Measurements from ENCODE around the gene PABPC1L2A.
"Not testable (repeated sequence)": the region's sequence is repeated elsewhere in the genome, so short reads cannot be mapped to it uniquely, and the experiment has no call there.

PABPC1L2A gene

GRCh38 chrX:73079024-73079562, at the start of gene PABPC1L2A:
Gene PABPC1L2A, minus strand, starts transcription at chrX:73079512. Its CDS starts 126 bp downstream, at chrX:73079386.
- TF ChIP-seq GATA2, GATA3 (IDR thresholded peaks at IDR 0.05; ENCODE audit: low read depth, low read length): not testable (repeated sequence)

DNA sequence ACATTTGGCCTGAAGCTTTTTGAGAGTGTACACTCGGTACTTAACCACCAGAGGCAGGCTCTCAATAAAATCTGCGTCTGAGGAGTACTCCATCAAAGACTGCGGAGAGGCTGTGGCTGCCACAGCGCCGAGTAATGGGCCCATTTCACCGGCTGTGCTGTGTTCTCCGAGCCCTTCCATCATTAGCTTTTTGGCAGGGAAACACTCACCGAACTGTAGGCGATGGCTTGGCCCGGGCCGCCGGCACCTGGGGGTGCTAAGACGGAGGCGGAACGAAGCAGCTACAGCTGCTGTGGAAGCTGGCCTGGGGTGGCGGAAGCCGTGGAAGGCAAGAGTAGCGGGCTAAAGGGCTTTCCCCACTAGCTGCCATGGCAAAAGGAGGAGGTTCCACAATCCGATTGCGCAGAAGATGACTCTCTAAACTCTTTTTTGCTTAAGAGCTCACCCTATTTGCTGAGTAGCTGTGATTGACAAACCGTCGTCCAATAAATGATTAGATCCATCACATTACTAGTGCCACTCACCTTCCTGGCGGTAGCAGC, 48.5 kb upstream of the PABPC1L2A start:
- TF ChIP-seq GATA2 (IDR thresholded peaks at IDR 0.05; ENCODE audit: low read depth, low read length), result no peak
- no peak for TF ChIP-seq GATA3 (IDR thresholded peaks at IDR 0.05; ENCODE audit: low read depth, low read length)

DNA sequence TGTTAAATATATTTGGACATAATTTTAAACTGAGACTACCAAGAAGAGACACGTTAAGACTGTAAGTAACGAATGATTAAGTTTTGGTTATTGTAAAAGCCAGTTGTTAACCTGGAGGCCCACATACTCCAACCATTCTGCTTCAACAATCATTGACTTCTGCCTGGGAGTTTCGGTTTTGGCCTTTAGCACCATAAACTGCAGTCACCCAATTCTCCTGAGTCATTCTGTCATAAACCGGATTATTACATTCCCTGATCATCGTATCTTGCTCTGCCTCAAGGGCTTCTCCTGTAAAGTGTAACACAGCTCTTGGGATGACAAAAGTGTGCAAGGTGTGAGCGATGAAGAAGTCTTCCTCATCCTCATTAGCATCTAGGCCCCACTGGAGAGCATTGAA, 46.9 kb upstream of the PABPC1L2A start:
- TF ChIP-seq GATA2 (IDR thresholded peaks at IDR 0.05; ENCODE audit: low read depth, low read length) (no peak), GATA3 (IDR thresholded peaks at IDR 0.05; ENCODE audit: low read depth, low read length) (no peak)

DNA sequence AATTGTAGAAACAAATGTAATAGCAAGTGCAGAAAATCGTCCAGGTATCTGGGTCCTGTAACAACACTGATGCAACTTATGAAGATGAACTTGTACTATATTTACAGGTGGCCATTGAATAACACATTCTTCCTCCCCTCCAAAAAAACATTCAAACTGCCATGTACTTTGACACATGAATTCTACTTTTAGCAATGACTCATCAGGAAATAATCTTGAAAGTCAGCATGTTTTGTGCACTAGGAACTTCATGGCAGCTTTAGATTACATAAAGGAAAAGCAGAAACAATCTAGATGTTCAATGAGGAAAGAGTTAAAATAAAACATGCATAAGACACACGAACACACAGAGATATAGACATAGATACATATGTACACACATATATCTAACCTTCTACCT, 2.5 kb downstream of the PABPC1L2A start:
- no peak for TF ChIP-seq GATA2 (IDR thresholded peaks at IDR 0.05; ENCODE audit: low read depth, low read length)
- TF ChIP-seq GATA3 (IDR thresholded peaks at IDR 0.05; ENCODE audit: low read depth, low read length), result no peak

DNA sequence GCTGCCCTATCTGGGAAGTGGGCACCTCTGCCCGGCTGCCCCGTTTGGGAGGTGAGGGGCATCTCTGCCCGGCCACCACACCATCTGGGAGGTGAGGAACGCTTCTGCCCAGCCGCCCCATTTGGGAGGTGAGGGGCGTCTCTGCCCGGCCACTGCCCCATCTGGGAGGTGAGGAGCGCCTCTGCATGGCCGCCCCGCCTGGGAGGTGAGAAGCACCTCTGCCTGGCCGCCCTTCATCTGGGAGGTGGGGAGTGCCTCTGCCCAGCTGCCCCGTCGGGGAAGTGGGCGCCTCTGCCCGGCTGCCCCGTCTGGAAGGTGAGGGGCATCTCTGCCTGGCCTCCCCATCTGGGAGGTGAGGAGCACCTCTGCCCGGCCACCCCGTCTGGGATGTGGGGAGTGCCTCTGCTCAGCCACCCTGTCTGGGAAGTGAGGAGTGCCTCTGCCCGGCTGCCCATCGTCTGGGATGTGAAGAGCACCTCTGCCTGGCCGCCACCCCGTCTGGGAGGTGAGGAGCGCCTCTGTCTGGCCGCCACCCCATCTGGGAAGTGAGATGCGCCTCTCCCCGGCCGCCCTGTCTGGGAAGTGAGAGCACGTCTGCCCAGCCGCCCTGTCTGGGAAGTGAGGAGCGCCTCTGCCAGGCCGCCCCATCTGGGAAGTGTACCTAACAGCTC, 9.8 kb downstream of the PABPC1L2A start:
- no peak for TF ChIP-seq GATA2 (IDR thresholded peaks at IDR 0.05; ENCODE audit: low read depth, low read length)
- no peak for TF ChIP-seq GATA3 (IDR thresholded peaks at IDR 0.05; ENCODE audit: low read depth, low read length)

- no peak for TF ChIP-seq GATA2 (IDR thresholded peaks at IDR 0.05; ENCODE audit: low read depth, low read length)
- no peak for TF ChIP-seq GATA3 (IDR thresholded peaks at IDR 0.05; ENCODE audit: low read depth, low read length)
Observed at GRCh38 chrX:73068467-73069364, 10.6 kb downstream of the PABPC1L2A start.

GRCh38 chrX:73028876-73029275, 50.4 kb downstream of the PABPC1L2A start:
- TF ChIP-seq GATA3 (IDR thresholded peaks at IDR 0.05; ENCODE audit: low read depth, low read length) (no peak), GATA2 (IDR thresholded peaks at IDR 0.05; ENCODE audit: low read depth, low read length) (no peak)
